HFFc6 (cell line): ENCODE results near the gene MCAM. TPM values are rescaled to one million over a fixed set of nuclear protein-coding genes. Genes with fewer than 3 reads are reported as not detected.

ENCODE experiments used
- DNase-seq: peaks from one replicate; pipeline ENCODE4 v3.0.0-alpha.2; 2018
- H3K27ac Mint-ChIP-seq: 2 replicates; pipeline ENCODE4 v1.8.0; 2020; ENCODE audit warnings: mild to moderate bottlenecking, mixed read lengths
- H3K27me3 Mint-ChIP-seq: 2 replicates; pipeline ENCODE4 v1.8.0; 2021; ENCODE audit warnings: mild to moderate bottlenecking, moderate library complexity, mixed read lengths; ENCODE audit not compliant: insufficient read depth
- H3K36me3 Mint-ChIP-seq: 2 replicates; pipeline ENCODE4 v1.8.0; 2021; ENCODE audit warnings: low read depth, mixed read lengths
- H3K4me1 Mint-ChIP-seq: 2 replicates; pipeline ENCODE4 v1.8.0; 2020; ENCODE audit warnings: low read depth, mixed read lengths
- H3K4me3 Mint-ChIP-seq: 2 replicates; pipeline ENCODE4 v1.8.0; 2020; ENCODE audit warnings: mild to moderate bottlenecking, moderate library complexity, mixed read lengths
- H3K9me3 Mint-ChIP-seq: 2 replicates; pipeline ENCODE4 v1.8.0; 2020; ENCODE audit warnings: mild to moderate bottlenecking, mixed read lengths
- CTCF ChIP-seq: fragments of 200-600 bp; sonication (generic); IDR thresholded peaks from 2 replicates; pipeline ENCODE4 v1.5.0; 2021; ENCODE audit warnings: antibody characterized with exemption, mild to moderate bottlenecking
- long read RNA-seq: library from polyadenylated mRNA; unstranded; transcript quantifications from one replicate; pipeline ENCODE4 v2.0.0, GENCODE V29; 2019
- total RNA-seq, 6 experiments: library from RNA; stranded (reverse); fragmentation: NEBNext Ultra II Directional; extraction: Animal tissue kit (Norgen Biotek cat#: 25700); gene quantifications; 2 replicates in 1 of 6; 3 replicates in 5 of 6; pipeline ENCODE4 v1.2.3, GENCODE V29; 2021

Gene MCAM
- 1 to 10 TPM; 1.8 to 7.7 (median 6.9) TPM for total RNA-seq
- long read RNA-seq, partial matches to known transcripts: 0 of 2 reads
- long read RNA-seq, other reads (novel, unspliced or antisense): 2 of 2 reads

- no peak for DNase-seq
- H3K9me3 Mint-ChIP-seq: no peaks in the 10 kb centered on the region
- H3K4me3 Mint-ChIP-seq: peak within 1 kb of the TSS; percentile 72
- H3K27me3 Mint-ChIP-seq: peaks cover 11% of the 10 kb centered on the region; the same call in 1 of the 2 replicates
- H3K4me1 Mint-ChIP-seq: peaks cover 9% of the 10 kb centered on the region
- H3K27ac Mint-ChIP-seq: no peak within 1 kb of the TSS
- TF ChIP-seq CTCF: no peak
- no peaks in the 10 kb centered on the region for H3K36me3 Mint-ChIP-seq
Observed at GRCh38 chr11:119316729-119317591, at the start of gene MCAM. MCAM (minus strand) TSS chr11:119317130; CDS start chr11:119317101, 29 bp downstream.

GRCh38 chr11:119365071-119365591 is 48.2 kb upstream of the MCAM start:
- Mint-ChIP-seq H3K27me3 (peaks cover 8% of the 10 kb centered on the region), H3K9me3 (no peaks in the 10 kb centered on the region), H3K27ac (no peak overlapping the region), H3K4me3 (peak overlapping the region; percentile 78), H3K36me3 (no peaks in the 10 kb centered on the region; the same call in 1 of the 2 replicates), H3K4me1 (peaks cover 48% of the 10 kb centered on the region)
- no peak for TF ChIP-seq CTCF
- DNase-seq: peak; percentile 38

- TF ChIP-seq CTCF: no peak
- Mint-ChIP-seq H3K4me3 (peak overlapping the region; percentile 78), H3K27me3 (peaks cover 8% of the 10 kb centered on the region), H3K36me3 (no peaks in the 10 kb centered on the region; the same call in 1 of the 2 replicates), H3K4me1 (peaks cover 48% of the 10 kb centered on the region), H3K9me3 (no peaks in the 10 kb centered on the region), H3K27ac (no peak overlapping the region)
- no peak for DNase-seq
Observed at GRCh38 chr11:119363851-119364590, 47.1 kb upstream of the MCAM start.

- TF ChIP-seq CTCF: no peak
- DNase-seq: no peak
- Mint-ChIP-seq H3K4me1 (peaks cover 44% of the 10 kb centered on the region), H3K27me3 (peaks cover 8% of the 10 kb centered on the region), H3K27ac (no peak overlapping the region), H3K36me3 (no peaks in the 10 kb centered on the region; the same call in 1 of the 2 replicates), H3K4me3 (no peak overlapping the region), H3K9me3 (no peaks in the 10 kb centered on the region)
Observed at GRCh38 chr11:119363081-119363850, 46.3 kb upstream of the MCAM start.

DNA sequence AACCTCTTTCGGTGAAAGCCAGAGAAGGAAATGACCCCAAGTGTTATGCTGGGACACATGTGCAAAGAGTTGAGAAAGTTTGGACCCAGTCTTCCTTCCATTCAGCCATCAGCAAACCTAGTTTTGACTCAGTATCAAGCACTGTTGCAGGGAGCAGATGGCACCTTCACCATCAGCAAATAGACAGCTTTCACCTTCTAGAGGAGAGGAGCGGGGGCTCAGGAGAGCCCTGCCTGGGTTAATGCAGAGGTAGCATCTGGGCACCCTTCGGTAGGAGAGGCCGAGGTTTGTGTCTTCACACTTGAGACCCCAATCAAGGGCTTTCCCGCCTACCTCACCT is 45.8 kb upstream of the MCAM start:
- TF ChIP-seq CTCF: no peak
- peak overlapping the region; percentile 52 for H3K4me3 Mint-ChIP-seq
- peaks cover 39% of the 10 kb centered on the region for H3K4me1 Mint-ChIP-seq
- DNase-seq: no peak
- peaks cover 8% of the 10 kb centered on the region for H3K27me3 Mint-ChIP-seq
- H3K9me3 Mint-ChIP-seq: no peaks in the 10 kb centered on the region
- no peaks in the 10 kb centered on the region; the same call in 1 of the 2 replicates for H3K36me3 Mint-ChIP-seq
- no peak overlapping the region for H3K27ac Mint-ChIP-seq
